Right forelimb (tissue), 1 donor: Measurements from ENCODE around the gene ADD1.
A peak's percentile ranks its signal among the peaks of the same experiment; 100 is the strongest.

Experiments used
- DNase-seq: peaks from one replicate; pipeline ENCODE4 v3.0.0-alpha.2; 2018

Gene ADD1

DNA sequence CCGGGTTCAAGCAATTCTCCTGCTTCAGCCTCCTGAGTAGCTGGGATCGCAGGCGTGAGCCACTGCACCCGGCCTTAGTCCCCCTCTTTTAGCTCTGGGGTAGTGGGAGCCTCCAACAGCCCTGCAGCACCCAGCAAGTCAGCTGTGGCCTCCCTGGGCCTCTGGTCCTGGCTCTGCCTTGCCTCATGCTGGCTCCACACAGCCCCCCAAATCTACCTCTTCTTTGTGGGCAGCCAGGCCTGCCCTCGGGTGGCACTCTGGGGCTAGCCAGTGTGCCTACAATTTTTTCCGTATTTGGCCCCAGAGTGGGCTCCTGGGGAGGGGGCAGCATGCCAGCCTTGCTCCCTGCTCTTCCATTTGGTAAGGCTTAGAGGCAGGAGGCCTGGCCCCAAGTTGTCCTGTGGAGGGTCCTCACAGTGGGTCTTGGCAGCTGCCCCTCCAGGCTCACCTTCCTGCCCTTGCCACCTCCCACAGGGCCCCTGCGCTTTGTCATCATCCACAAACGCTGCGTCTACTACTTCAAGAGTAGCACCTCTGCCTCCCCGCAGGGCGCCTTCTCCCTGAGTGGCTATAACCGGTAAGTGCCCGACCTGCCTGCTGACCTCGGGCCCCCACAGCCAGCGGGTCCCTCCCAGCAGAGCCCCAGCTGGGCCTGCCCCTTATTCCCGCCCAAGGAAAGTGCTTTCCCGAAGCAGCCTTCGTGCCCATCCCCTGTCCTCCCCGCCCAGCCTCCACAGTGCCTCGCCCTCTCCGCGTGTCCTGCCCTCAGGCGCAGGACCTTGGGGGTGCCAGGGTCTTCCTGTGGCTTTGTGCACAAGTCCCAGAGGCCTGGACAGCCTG, 21.0 kb upstream of the ADD1 start:
- DNase-seq: no peak

DNA sequence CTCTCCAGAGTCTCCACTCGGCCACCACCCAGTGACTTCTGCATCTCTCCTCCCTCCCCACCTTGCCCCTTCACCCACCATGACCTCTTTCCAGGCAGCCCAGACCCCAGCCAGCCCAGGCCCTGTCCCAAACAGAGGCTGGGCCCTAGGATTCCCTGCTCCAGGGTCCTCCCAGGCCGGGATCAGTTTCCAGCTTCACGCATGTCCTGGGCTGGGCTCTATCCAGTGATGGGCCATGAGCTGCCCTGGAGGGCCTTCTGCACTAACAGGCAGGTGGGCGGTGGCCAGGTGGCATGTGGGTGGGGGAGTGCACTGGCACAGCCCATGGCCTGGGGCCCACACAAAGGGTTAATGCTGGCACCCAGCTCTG, 20.4 kb upstream of the ADD1 start:
- DNase-seq: no peak

DNA sequence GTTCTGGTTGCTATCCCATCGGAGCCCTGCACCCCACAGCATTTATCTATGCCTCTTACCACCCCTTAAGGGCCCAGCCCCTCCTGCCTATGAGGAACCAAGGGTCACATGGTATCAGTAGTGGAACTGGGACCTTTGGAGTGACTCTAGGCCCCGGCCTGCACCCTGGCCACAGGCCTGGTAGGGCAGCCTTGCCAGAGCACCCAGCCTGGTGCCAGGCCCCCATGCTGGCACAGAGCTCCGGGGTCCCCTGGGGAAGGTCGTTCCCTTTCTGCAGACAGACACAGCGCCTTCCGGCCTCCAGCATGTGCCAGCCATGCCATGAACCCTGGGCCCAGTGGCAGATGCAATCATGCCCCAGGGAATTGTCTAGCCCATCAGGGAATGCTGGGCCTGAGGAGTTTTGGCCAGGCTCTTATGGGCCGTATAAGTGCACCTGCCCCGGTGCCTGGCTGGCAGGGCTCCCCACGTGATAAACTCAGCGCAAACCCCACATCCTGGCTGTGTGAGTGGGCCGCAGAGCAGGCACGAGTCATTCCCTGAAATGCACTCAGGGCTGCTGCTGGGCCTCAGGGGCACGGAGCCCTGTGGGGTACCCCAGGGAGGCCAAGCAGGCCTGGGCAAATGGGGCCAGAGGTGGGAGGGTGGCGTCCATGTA, 19.8 kb upstream of the ADD1 start:
- DNase-seq: no peak

DNA sequence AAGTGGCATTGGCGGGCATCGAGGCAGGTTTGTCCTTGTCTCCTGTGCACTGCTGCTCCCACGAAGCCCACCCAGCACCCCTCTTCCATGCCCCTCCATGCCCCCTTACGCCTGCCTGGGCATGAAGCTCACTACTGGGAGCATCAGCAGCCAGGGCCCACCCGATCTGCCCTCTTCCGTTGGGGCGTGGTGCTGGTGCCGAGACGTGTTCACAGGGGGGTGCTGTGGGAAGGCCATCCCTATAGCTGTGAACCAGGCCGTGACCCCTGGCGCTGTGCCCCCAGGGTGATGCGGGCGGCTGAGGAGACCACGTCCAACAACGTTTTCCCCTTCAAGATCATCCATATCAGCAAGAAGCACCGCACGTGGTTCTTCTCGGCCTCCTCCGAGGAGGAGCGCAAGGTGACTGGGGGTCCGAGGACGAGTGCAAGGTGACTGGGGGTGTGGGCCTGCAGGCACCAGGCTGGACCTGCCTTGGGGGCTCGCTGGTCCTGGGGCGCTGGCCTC, 19.3 kb upstream of the ADD1 start:
- no peak for DNase-seq

DNA sequence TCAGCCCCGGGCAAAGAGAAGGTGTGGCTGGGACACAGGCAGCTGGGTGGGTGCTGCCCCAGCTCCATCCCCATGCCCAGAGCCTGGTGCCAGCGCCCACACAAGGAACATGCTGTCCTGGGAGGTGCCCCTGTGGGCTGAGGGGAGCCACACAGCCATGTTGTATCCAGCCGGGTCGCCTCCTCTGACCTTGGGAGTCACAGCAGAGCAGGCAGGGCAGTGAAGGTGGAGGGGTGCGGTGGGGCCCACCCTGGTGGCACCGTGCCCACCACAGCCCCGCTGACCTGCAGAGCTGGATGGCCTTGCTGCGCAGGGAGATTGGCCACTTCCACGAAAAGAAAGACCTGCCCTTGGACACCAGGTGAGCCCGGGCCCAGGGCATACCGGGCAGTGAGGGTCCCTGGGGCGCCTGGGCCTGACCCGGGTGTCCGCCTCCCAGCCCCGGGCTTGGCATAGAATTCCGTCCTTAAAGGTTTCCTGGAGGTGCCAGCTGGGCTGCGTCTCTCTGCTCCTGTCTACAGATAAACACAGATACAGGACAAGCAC, 18.7 kb upstream of the ADD1 start:
- DNase-seq: peak; percentile 25

DNA sequence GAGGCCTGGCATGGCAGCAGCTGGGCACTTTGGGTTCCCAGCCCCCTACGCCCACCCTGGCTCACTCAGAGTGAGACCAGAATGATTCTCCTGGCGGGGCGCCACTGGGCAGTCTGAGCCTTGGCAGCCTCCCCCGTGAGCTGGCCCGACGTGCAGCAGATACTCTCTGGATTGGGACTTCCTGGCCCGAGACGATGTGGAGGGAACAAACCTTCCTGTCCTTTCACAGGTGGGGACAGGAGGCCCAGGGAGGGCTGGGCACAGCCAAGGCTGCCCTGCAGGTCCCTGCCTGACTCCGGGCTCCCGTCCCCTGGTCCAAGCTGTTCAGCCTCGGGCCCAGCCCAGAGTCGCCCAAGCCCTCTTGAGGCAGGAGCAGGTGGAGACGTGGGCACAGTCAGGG, 17.9 kb upstream of the ADD1 start:
- peak; percentile 50 for DNase-seq

GRCh38 chr4:2827071-2827873, 16.4 kb upstream of the ADD1 start:
- peak; percentile 38 for DNase-seq

- peak; percentile 24 for DNase-seq
These were observed 15.5 kb upstream of the ADD1 start for GRCh38 chr4:2827874-2828751.

- peak; percentile 15 for DNase-seq
These were observed 14.9 kb upstream of the ADD1 start for GRCh38 chr4:2828758-2829181.

DNA sequence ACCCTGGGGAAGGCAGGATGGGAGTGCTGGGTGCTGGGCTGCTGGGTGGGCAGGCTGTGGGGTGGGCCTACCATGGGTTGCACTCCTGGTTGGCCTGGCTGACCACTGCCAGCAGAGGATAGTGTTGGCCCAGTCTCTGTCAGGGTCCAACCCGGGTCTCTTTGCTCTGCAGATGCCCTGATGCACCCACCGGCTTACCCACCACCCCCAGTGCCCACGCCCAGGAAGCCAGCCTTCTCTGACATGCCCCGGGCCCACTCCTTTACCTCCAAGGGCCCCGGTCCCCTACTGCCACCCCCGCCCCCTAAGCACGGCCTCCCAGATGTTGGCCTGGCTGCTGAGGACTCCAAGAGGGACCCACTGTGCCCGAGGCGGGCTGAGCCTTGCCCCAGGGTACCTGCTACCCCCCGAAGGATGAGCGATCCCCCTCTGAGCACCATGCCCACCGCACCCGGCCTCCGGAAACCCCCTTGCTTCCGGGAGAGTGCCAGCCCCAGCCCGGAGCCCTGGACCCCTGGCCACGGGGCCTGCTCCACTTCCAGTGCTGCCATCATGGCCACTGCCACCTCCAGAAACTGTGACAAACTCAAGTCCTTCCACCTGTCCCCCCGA, 14.2 kb upstream of the ADD1 start:
- no peak for DNase-seq

GRCh38 chr4:2829933-2830451, 13.7 kb upstream of the ADD1 start:
- peak; percentile 35 for DNase-seq

- peak; percentile 30 for DNase-seq
These were observed 12.7 kb upstream of the ADD1 start for GRCh38 chr4:2830632-2831610.

GRCh38 chr4:2831611-2832308, 11.9 kb upstream of the ADD1 start:
- peak; percentile 36 for DNase-seq

DNA sequence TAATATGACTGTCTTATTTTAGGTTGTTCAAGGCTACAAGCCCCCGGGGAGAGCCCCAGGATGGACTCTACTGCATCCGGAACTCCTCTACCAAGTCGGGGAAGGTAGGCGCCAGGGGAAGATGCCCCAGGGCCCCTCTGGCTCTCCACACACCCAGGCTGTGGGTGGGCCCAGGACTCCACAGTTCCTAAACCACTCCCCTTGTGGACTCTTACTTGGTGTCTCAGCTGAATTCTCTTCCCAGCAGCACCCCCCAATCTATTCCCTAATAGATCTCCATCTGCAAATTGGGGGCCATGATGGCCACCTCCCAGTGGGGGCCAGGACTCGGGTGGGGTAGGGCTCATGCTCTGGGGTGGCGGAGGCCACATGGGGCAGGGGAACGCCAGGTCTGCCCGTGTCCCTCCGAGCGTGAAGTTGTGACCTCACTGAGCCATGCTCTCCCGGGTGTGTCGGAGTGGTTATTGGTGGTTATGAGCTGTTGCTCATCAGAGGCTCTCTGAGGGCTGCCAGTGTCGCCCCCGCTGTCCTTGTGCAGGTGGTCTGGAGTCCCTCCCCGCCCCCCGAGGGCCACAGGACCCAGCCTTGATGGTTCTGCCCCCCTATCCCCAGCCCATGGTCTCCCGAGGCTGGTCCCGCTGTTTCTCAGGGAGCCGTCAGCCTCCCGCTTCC, 11.2 kb upstream of the ADD1 start:
- peak; percentile 28 for DNase-seq

DNA sequence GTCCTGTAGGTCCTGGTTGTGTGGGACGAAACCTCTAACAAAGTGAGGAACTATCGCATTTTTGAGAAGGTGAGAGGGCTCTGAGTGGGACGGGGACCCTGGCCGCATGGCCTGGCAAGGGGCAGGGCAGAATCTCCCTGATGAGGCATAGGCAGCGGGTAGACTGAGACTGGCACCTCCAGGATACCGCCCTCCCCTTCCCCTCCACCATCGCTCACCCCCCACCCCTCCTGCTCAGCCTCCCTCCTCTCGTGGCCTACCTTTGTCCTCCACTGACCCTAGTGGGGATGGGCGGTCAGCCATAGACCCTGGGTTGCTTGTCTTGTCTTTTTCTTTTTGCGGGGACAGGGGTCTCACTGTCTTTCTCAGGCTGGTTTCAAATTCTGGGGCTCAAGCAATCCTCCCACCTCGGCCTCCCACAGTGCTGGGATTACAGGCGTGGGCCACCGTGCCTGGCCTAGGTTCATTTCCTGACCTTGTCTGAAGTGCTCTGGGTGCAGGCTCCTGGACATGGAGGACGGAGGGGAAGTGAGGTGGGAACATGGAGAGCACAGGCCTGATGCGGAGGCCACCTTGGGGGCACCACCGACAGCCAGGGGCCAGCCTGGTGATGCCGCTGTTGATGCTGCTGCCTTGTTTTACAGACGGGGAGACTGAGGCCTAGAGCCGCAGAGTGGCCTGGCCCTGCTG, 10.5 kb upstream of the ADD1 start:
- no peak for DNase-seq

DNA sequence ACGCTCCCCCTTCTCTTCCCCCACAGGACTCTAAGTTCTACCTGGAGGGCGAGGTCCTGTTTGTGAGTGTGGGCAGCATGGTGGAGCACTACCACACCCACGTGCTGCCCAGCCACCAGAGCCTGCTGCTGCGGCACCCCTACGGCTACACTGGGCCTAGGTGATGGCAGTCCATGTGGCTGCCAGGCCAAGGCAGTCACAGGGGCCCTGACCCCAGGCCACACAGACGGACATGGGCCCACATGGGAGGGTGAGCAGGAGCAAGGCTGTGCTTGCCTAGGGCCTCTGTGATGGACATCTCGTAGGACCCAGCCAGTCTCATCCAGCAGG, 10.0 kb upstream of the ADD1 start:
- DNase-seq: peak; percentile 34

- DNase-seq: peak; percentile 41
These were observed 9.4 kb upstream of the ADD1 start for GRCh38 chr4:2834001-2834921.
